Stimulated activated CD4-positive, alpha-beta T cell treated with anti-CD3 and anti-CD28 coated beads, Interleukin-4, amount 100 ng/mL, for 48 hours (primary cell): ENCODE measurements around the gene DDHD1.

Experiments
- DNase-seq, 2 donors: peaks; one replicate each; pipeline ENCODE4 v3.0.0-alpha.2; 2020; ENCODE audit warnings: low read depth in 2 of 2

Gene DDHD1

GRCh38 chr14:53034036-53034435 is 119.1 kb downstream of the DDHD1 start:
- no peak for DNase-seq

- no peak for DNase-seq
These were observed 120.2 kb downstream of the DDHD1 start for GRCh38 chr14:53032838-53033390.

- DNase-seq, result no peak
These were observed 120.8 kb downstream of the DDHD1 start for GRCh38 chr14:53032161-53032803.

- DNase-seq, result no peak
These were observed 125.6 kb downstream of the DDHD1 start for GRCh38 chr14:53027562-53027961.

- no peak for DNase-seq
These were observed 126.1 kb downstream of the DDHD1 start for GRCh38 chr14:53027041-53027440.

- DNase-seq, result no peak
These were observed 129.8 kb downstream of the DDHD1 start for GRCh38 chr14:53023325-53023724.

- DNase-seq, result no peak
These were observed 130.5 kb downstream of the DDHD1 start for GRCh38 chr14:53022593-53022992.

GRCh38 chr14:53020193-53020932 is 132.8 kb downstream of the DDHD1 start:
- DNase-seq, result no peak

- no peak for DNase-seq
These were observed 133.7 kb downstream of the DDHD1 start for GRCh38 chr14:53019406-53019805.

- DNase-seq, result no peak
These were observed 135.3 kb downstream of the DDHD1 start for GRCh38 chr14:53017837-53018236.

GRCh38 chr14:53016919-53017318 is 136.2 kb downstream of the DDHD1 start:
- no peak for DNase-seq

GRCh38 chr14:53016491-53016890 is 136.6 kb downstream of the DDHD1 start:
- no peak for DNase-seq

GRCh38 chr14:53011053-53011462 is 142.1 kb downstream of the DDHD1 start:
- no peak for DNase-seq

GRCh38 chr14:53010193-53011040 is 142.7 kb downstream of the DDHD1 start:
- no peak for DNase-seq

- no peak for DNase-seq
These were observed 146.1 kb downstream of the DDHD1 start for GRCh38 chr14:53006931-53007562.

GRCh38 chr14:53004976-53005375 is 148.1 kb downstream of the DDHD1 start:
- DNase-seq, result no peak

- DNase-seq, result no peak
These were observed 149.3 kb downstream of the DDHD1 start for GRCh38 chr14:53003776-53004175.

- no peak for DNase-seq
These were observed 150.5 kb downstream of the DDHD1 start for GRCh38 chr14:53002576-53002975.

GRCh38 chr14:53001787-53002378 is 151.2 kb downstream of the DDHD1 start:
- no peak for DNase-seq

GRCh38 chr14:52998376-52999015 is 154.6 kb downstream of the DDHD1 start:
- DNase-seq, result no peak

GRCh38 chr14:52996493-52996892 is 156.6 kb downstream of the DDHD1 start:
- DNase-seq, result no peak
